Liver (tissue), 3 donors: ENCODE results near the gene LRMDA.

Source experiments
- EGR1 ChIP-seq, 2 donors: IDR thresholded peaks; 2 replicates each; pipeline ENCODE4 v1.6.1; 2016 to 2018; ENCODE audit warnings: antibody characterized with exemption in 2 of 2, low read depth in 2 of 2
- FOXA1 ChIP-seq: IDR thresholded peaks from 2 replicates; pipeline ENCODE4 v1.6.1; 2016; ENCODE audit warnings: antibody characterized with exemption
- GABPA ChIP-seq, 2 donors: IDR thresholded peaks in 1 of 2; conservative IDR thresholded peaks in 1 of 2; 2 replicates each; pipeline ENCODE4 v1.6.1; 2016; ENCODE audit warnings: antibody characterized with exemption in 2 of 2, mild to moderate bottlenecking in 1 of 2, moderate library complexity in 1 of 2
- RAD21 ChIP-seq, 2 donors: IDR thresholded peaks; 2 replicates each; pipeline ENCODE4 v1.6.1; 2016; ENCODE audit warnings: antibody characterized with exemption in 2 of 2, mild to moderate bottlenecking in 2 of 2
- RXRA ChIP-seq, 2 donors: IDR thresholded peaks; 2 replicates each; pipeline ENCODE4 v1.6.1; 2017 to 2018; ENCODE audit warnings: antibody characterized with exemption in 2 of 2, mild to moderate bottlenecking in 1 of 2
- SP1 ChIP-seq: IDR thresholded peaks from 2 replicates; pipeline ENCODE4 v1.6.1; 2018; ENCODE audit warnings: antibody characterized with exemption, mild to moderate bottlenecking
- YY1 ChIP-seq: IDR thresholded peaks from 2 replicates; pipeline ENCODE4 v1.6.1; 2016; ENCODE audit warnings: antibody characterized with exemption, mild to moderate bottlenecking
- TF ChIP-seq, protein P1 (sequence below): IDR thresholded peaks from 2 replicates; pipeline ENCODE4 v1.6.1; 2016; ENCODE audit warnings: antibody characterized with exemption
- TF ChIP-seq, protein P2 (sequence below): fragments of 150-350 bp; IDR thresholded peaks from 2 replicates; pipeline ENCODE4 v1.5.1; 2017; ENCODE audit warnings: improper control_type of control experiment, low read depth, low read length; ENCODE audit not compliant: missing input control
- TF ChIP-seq, protein P3 (sequence below): IDR thresholded peaks from 2 replicates; pipeline ENCODE4 v1.6.1; 2016; ENCODE audit warnings: antibody characterized with exemption, mild to moderate bottlenecking
- donor health status: healthy.
- donor health status: healthy.

DNA sequence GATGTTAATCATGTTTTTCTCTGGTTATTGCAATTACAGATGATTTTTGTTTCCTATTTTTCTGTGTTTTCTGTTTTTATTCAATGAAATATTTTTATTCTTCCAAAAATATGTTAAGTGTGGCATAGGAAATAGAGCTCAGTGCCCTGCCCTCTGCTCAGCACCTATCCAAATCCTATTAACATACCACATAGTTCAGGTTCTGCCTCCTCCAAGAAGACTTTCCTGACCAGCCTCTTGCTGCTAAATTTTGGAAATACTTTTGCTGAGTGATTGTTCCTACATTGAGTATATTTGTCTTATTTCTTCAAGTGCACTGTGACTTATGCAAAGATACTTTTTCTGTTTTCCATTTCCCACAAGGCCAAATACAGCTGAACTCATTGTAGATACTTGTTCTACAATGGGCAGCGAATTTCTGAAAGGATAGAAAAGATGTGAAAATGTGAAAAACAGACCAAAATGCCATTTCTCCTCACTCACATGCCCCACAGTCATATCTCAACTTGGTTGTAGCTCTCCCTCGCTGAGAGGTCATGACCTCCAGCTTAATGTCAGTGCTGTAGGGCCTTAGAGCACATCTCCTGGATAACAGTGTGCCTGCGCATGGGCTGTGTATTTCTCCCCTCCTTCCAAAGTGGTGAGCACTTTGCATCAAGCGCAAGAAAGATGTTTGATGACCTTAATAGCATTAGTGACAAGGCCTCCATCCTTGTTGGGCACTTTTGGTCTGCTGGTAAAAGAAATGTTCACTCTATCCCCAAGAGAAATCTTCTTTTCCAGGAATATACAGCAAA, 677.3 kb downstream of the LRMDA start:
- TF ChIP-seq, protein P1, sequence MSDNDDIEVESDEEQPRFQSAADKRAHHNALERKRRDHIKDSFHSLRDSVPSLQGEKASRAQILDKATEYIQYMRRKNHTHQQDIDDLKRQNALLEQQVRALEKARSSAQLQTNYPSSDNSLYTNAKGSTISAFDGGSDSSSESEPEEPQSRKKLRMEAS, result no peak
- TF ChIP-seq YY1 (no peak), FOXA1 (no peak), GABPA (IDR thresholded peaks at IDR 0.05 in 1 of 2, conservative IDR thresholded peaks at IDR 0.05 in 1 of 2) (no peak), SP1 (no peak), RXRA (IDR thresholded peaks at IDR 0.05) (no peak), RAD21 (IDR thresholded peaks at IDR 0.05) (no peak), EGR1 (IDR thresholded peaks at IDR 0.05; ENCODE audit: low read depth in 2 of 2) (no peak)
- TF ChIP-seq, protein P2, sequence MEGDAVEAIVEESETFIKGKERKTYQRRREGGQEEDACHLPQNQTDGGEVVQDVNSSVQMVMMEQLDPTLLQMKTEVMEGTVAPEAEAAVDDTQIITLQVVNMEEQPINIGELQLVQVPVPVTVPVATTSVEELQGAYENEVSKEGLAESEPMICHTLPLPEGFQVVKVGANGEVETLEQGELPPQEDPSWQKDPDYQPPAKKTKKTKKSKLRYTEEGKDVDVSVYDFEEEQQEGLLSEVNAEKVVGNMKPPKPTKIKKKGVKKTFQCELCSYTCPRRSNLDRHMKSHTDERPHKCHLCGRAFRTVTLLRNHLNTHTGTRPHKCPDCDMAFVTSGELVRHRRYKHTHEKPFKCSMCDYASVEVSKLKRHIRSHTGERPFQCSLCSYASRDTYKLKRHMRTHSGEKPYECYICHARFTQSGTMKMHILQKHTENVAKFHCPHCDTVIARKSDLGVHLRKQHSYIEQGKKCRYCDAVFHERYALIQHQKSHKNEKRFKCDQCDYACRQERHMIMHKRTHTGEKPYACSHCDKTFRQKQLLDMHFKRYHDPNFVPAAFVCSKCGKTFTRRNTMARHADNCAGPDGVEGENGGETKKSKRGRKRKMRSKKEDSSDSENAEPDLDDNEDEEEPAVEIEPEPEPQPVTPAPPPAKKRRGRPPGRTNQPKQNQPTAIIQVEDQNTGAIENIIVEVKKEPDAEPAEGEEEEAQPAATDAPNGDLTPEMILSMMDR, result no peak
- TF ChIP-seq, protein P3, sequence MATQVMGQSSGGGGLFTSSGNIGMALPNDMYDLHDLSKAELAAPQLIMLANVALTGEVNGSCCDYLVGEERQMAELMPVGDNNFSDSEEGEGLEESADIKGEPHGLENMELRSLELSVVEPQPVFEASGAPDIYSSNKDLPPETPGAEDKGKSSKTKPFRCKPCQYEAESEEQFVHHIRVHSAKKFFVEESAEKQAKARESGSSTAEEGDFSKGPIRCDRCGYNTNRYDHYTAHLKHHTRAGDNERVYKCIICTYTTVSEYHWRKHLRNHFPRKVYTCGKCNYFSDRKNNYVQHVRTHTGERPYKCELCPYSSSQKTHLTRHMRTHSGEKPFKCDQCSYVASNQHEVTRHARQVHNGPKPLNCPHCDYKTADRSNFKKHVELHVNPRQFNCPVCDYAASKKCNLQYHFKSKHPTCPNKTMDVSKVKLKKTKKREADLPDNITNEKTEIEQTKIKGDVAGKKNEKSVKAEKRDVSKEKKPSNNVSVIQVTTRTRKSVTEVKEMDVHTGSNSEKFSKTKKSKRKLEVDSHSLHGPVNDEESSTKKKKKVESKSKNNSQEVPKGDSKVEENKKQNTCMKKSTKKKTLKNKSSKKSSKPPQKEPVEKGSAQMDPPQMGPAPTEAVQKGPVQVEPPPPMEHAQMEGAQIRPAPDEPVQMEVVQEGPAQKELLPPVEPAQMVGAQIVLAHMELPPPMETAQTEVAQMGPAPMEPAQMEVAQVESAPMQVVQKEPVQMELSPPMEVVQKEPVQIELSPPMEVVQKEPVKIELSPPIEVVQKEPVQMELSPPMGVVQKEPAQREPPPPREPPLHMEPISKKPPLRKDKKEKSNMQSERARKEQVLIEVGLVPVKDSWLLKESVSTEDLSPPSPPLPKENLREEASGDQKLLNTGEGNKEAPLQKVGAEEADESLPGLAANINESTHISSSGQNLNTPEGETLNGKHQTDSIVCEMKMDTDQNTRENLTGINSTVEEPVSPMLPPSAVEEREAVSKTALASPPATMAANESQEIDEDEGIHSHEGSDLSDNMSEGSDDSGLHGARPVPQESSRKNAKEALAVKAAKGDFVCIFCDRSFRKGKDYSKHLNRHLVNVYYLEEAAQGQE, result no peak
